ENCODE results near the gene MEF2A.

The MEF2A gene

DNA sequence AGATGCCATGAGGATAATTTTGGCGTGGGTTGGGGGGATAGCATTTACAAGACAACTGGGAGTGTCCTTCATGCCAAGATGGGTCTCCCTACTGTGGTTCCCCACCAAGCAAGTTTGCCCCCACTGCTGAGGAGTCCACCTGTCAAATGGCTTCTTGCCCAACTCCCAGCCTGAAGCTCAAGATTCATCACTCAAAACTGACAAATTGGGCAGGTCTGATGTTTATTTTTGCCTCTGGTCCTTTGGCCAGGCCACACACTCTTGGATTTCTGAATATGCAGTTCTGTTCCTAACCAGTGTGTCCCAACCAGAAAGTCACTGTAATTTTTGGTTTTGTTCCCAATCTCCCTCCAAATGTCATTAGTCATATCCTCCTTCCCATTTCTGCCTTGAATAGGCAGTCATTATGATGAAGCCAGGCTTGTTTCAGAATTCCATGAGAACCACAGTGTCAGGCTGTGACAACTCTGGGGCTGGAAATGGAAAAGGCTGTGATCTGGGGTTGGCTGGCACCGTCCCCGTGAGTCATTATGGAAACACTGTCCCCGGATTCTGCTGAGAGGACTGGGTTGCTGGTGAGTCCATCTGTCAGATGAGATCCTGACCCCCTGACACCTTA is 29.3 kb upstream of the MEF2A start:
- H3K9me3 ChIP-seq: no peaks in the 10 kb centered on the region
- H3K4me1 ChIP-seq: peaks cover 0 to 20% (median 16%) of the 10 kb centered on the region in 4 donors
- H3K4me3 ChIP-seq: no peak overlapping the region
- H3K27ac ChIP-seq: peak overlapping the region; percentile 64 to 78
- H3K27me3 ChIP-seq: no peaks in the 10 kb centered on the region
- peak; percentile 72 to 90 for DNase-seq
- intact Hi-C loops (cut with DNase I; ENCODE audit: low total_unique reads): no loop called here
- no peaks in the 10 kb centered on the region for H3K36me3 ChIP-seq
- TF ChIP-seq, protein P1, sequence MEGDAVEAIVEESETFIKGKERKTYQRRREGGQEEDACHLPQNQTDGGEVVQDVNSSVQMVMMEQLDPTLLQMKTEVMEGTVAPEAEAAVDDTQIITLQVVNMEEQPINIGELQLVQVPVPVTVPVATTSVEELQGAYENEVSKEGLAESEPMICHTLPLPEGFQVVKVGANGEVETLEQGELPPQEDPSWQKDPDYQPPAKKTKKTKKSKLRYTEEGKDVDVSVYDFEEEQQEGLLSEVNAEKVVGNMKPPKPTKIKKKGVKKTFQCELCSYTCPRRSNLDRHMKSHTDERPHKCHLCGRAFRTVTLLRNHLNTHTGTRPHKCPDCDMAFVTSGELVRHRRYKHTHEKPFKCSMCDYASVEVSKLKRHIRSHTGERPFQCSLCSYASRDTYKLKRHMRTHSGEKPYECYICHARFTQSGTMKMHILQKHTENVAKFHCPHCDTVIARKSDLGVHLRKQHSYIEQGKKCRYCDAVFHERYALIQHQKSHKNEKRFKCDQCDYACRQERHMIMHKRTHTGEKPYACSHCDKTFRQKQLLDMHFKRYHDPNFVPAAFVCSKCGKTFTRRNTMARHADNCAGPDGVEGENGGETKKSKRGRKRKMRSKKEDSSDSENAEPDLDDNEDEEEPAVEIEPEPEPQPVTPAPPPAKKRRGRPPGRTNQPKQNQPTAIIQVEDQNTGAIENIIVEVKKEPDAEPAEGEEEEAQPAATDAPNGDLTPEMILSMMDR (IDR thresholded peaks at IDR 0.05): peak; percentile 20 to 34

DNA sequence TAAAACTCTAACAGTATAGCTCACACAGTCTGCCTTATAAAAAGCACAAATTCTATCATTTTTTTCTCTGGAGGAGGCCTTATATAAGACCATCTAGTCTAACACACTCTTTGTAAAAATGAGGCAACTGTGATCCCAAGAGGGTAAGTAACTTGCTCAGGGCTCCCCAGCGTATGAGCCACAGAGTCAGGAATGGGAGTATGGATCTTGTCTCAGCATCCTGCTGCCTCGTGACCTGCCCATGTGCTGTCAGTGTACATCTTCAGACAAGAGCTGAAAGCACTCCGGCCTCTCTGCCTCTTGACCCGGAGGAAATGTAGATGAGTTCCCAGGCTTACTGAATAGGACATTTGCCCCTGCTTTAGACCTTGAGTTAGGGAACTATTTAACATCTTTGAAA is 28.4 kb upstream of the MEF2A start:
- H3K36me3 ChIP-seq: no peaks in the 10 kb centered on the region
- DNase-seq: no peak
- intact Hi-C loops (cut with DNase I; ENCODE audit: low total_unique reads): no loop called here
- TF ChIP-seq, protein P1 (IDR thresholded peaks at IDR 0.05): no peak
- H3K27ac ChIP-seq: peak overlapping the region; percentile 48 to 78
- peaks cover 0 to 20% (median 16%) of the 10 kb centered on the region in 4 donors for H3K4me1 ChIP-seq
- no peak overlapping the region for H3K4me3 ChIP-seq
- H3K9me3 ChIP-seq: no peaks in the 10 kb centered on the region
- H3K27me3 ChIP-seq: no peaks in the 10 kb centered on the region

DNA sequence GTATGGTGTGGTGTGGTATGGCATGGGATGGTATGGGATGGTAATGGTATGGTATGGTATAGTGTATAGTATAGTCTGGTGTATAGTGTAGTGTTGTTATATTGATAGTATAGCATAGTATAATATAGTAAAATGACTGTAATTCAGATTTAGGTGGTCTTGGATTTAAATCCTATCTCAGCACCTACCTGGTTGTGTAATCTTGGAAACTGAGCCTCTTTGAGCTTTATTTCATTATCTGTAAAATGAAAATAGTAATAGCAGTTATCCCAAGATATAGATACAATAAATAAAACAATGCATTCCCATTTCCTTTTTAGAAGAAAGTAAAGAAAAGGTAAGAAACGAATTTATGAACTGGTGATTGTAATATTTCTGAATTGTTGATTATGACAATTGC is 27.5 kb upstream of the MEF2A start:
- intact Hi-C loops (cut with DNase I; ENCODE audit: low total_unique reads): no loop called here
- TF ChIP-seq, protein P1 (IDR thresholded peaks at IDR 0.05): no peak
- no peak overlapping the region for H3K27ac ChIP-seq

DNA sequence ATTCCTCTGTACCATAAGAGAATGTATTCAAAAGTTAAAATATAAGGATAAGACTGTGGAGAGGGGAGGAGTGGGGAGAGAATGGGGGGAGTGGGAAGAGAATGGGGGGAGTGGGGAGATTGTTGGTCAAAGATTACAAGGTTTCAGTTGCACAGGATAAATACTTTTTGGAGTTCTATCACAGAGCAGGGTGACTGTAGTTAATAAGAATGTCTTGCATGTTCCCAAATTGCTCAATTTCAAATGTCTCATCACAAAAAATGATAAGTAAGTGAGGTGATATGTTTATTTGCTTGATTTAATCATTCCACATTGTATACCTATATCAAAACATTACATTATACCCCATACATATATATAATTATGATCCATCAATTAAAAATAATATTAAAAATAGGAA is 23.0 kb upstream of the MEF2A start:
- H3K9me3 ChIP-seq: no peaks in the 10 kb centered on the region
- H3K4me3 ChIP-seq: no peak overlapping the region
- no peaks in the 10 kb centered on the region for H3K27me3 ChIP-seq
- H3K36me3 ChIP-seq: no peaks in the 10 kb centered on the region
- peaks cover 0 to 1% (median 0%) of the 10 kb centered on the region in 4 donors for H3K4me1 ChIP-seq
- no peak for DNase-seq
- H3K27ac ChIP-seq: no peak overlapping the region
- intact Hi-C loops (cut with DNase I; ENCODE audit: low total_unique reads): no loop called here
- TF ChIP-seq, protein P1 (IDR thresholded peaks at IDR 0.05): no peak

More for the DNA sequence above, 27.5 kb upstream of the MEF2A start:
- no peak for DNase-seq
- H3K27me3 ChIP-seq: no peaks in the 10 kb centered on the region
- no peaks in the 10 kb centered on the region for H3K36me3 ChIP-seq
- H3K9me3 ChIP-seq: no peaks in the 10 kb centered on the region
- H3K4me1 ChIP-seq: peaks cover 0 to 20% (median 16%) of the 10 kb centered on the region in 4 donors
- H3K4me3 ChIP-seq: no peak overlapping the region

DNA sequence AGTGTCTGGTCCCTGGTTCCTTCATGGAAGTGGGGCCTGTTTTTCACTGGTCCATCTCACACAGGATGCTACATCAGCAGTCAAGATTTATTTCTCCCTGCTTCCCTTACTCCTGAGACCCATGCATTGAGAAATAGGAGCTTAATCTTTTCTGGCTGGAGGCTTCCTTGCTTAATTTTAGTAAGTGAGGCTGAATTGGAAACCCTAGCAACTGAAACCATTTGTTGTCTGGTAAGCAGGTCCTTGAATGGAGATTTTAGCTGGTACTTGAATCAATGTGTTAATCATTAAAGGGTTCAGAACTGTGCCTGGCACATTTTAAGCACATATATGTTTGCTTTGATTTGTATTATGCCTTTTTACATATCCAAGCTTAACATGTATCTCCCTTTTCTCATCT is 20.2 kb upstream of the MEF2A start:
- H3K36me3 ChIP-seq: no peaks in the 10 kb centered on the region
- no peaks in the 10 kb centered on the region for H3K9me3 ChIP-seq
- no peak for DNase-seq
- intact Hi-C loops (cut with DNase I; ENCODE audit: low total_unique reads): no loop called here
- TF ChIP-seq, protein P1 (IDR thresholded peaks at IDR 0.05): no peak
- H3K27ac ChIP-seq: no peak overlapping the region
- no peak overlapping the region for H3K4me3 ChIP-seq
- H3K27me3 ChIP-seq: no peaks in the 10 kb centered on the region
- no peaks in the 10 kb centered on the region for H3K4me1 ChIP-seq
